OCI-LY3 (cell line): ENCODE results near the gene PBX4.

ENCODE experiments used
- H2AFZ ChIP-seq: fragments of 200-600, 300-600 bp; shearing (Covaris generic); 2 replicates; pipeline ENCODE4 v1.6.0; 2014; ENCODE audit warnings: antibody characterized with exemption, low read depth, low read length
- H3K27ac ChIP-seq: fragments of 200-600, 300-600 bp; sonication (generic); 2 replicates; pipeline ENCODE4 v1.5.1; 2014; ENCODE audit warnings: mild to moderate bottlenecking, low read length, moderate library complexity, mixed read lengths
- H3K27me3 ChIP-seq: fragments of 200-600, 300-600 bp; sonication (generic); 2 replicates; pipeline ENCODE4 v1.6.1; 2014; ENCODE audit warnings: low read depth, low read length, mixed read lengths
- H3K36me3 ChIP-seq: fragments of 200-600, 300-600 bp; sonication (generic); replicated peaks from 2 replicates; pipeline ENCODE3; 2014; ENCODE audit warnings: low read depth, low read length, mixed read lengths
- H3K4me1 ChIP-seq: fragments of 300-600, 200-600 bp; sonication (generic); 2 replicates; pipeline ENCODE4 v1.6.1; 2014; ENCODE audit warnings: low read length, mixed read lengths
- H3K4me2 ChIP-seq: fragments of 200-600, 300-600 bp; sonication (generic); 2 replicates; pipeline ENCODE4 v1.6.1; 2014; ENCODE audit warnings: low read length, mixed read lengths
- H3K4me3 ChIP-seq: fragments of 300-600, 200-600 bp; sonication (generic); 2 replicates; pipeline ENCODE4 v1.5.1; 2014; ENCODE audit warnings: antibody characterized with exemption, mild to moderate bottlenecking, low read length, moderate library complexity
- H3K79me2 ChIP-seq: fragments of 300-600, 200-600 bp; shearing (Covaris generic); 2 replicates; pipeline ENCODE4 v1.6.1; 2014; ENCODE audit warnings: mild to moderate bottlenecking, low read length, mixed read lengths
- H3K9ac ChIP-seq: fragments of 300-600, 200-600 bp; shearing (Covaris generic); 2 replicates; pipeline ENCODE4 v1.6.0; 2014; ENCODE audit warnings: mild to moderate bottlenecking, low read length, moderate library complexity
- H3K9me3 ChIP-seq: fragments of 200-600, 300-600 bp; shearing (Covaris generic); 2 replicates; pipeline ENCODE4 v1.6.1; 2014; ENCODE audit warnings: low read length, mixed read lengths; ENCODE audit not compliant: insufficient read depth
- H4K20me1 ChIP-seq: fragments of 200-600, 300-600 bp; sonication (generic); 2 replicates; pipeline ENCODE4 v1.6.1; 2016; ENCODE audit warnings: low read length, mixed read lengths; ENCODE audit not compliant: insufficient read depth
- CTCF ChIP-seq: fragments of 200-600, 300-600 bp; sonication (generic); IDR thresholded peaks from 2 replicates; pipeline ENCODE4 v1.5.1; 2014; ENCODE audit warnings: antibody characterized with exemption, low read length, low read depth
- EZH2phosphoT487 ChIP-seq: fragments of 200-600 bp; shearing (Covaris generic); IDR thresholded peaks from 2 replicates; pipeline ENCODE4 v1.6.1; 2018; ENCODE audit warnings: antibody characterized with exemption, mixed run types, low read depth

Gene PBX4

GRCh38 chr19:19582471-19582870, 36.0 kb downstream of the PBX4 start:
- no peaks in the 10 kb centered on the region for H3K36me3 ChIP-seq
- no peaks in the 10 kb centered on the region for H4K20me1 ChIP-seq
- no peak overlapping the region for H3K27ac ChIP-seq
- H3K79me2 ChIP-seq, result no peaks in the 10 kb centered on the region
- no peaks in the 10 kb centered on the region for H3K4me1 ChIP-seq
- H2AFZ ChIP-seq, result no peak overlapping the region
- H3K27me3 ChIP-seq, result no peaks in the 10 kb centered on the region
- no peak overlapping the region for H3K4me3 ChIP-seq
- H3K9ac ChIP-seq, result no peak overlapping the region
- no peaks in the 10 kb centered on the region for H3K9me3 ChIP-seq
- no peak for TF ChIP-seq CTCF
- no peak for TF ChIP-seq EZH2phosphoT487
- no peak overlapping the region for H3K4me2 ChIP-seq

GRCh38 chr19:19581391-19581790, 37.1 kb downstream of the PBX4 start:
- H3K9me3 ChIP-seq, result no peaks in the 10 kb centered on the region
- no peaks in the 10 kb centered on the region for H3K79me2 ChIP-seq
- H4K20me1 ChIP-seq, result no peaks in the 10 kb centered on the region
- no peak overlapping the region for H2AFZ ChIP-seq
- TF ChIP-seq CTCF (no peak), EZH2phosphoT487 (no peak)
- no peak overlapping the region for H3K27ac ChIP-seq
- no peak overlapping the region for H3K4me2 ChIP-seq
- H3K27me3 ChIP-seq, result no peaks in the 10 kb centered on the region
- no peaks in the 10 kb centered on the region for H3K4me1 ChIP-seq
- H3K4me3 ChIP-seq, result no peak overlapping the region
- H3K9ac ChIP-seq, result no peak overlapping the region
- no peaks in the 10 kb centered on the region for H3K36me3 ChIP-seq

- TF ChIP-seq EZH2phosphoT487, result no peak
- TF ChIP-seq CTCF, result no peak
- Histone ChIP-seq H2AFZ (no peak overlapping the region), H3K27ac (no peak overlapping the region), H3K4me3 (no peak overlapping the region), H4K20me1 (no peaks in the 10 kb centered on the region), H3K4me2 (no peak overlapping the region), H3K4me1 (no peaks in the 10 kb centered on the region), H3K36me3 (no peaks in the 10 kb centered on the region), H3K9ac (no peak overlapping the region), H3K79me2 (no peaks in the 10 kb centered on the region), H3K9me3 (no peaks in the 10 kb centered on the region), H3K27me3 (no peaks in the 10 kb centered on the region)
Observed at GRCh38 chr19:19580418-19580817, 38.1 kb downstream of the PBX4 start.

GRCh38 chr19:19579533-19580361, 38.7 kb downstream of the PBX4 start:
- H3K36me3 ChIP-seq, result no peaks in the 10 kb centered on the region
- no peaks in the 10 kb centered on the region for H3K27me3 ChIP-seq
- H3K9me3 ChIP-seq, result no peaks in the 10 kb centered on the region
- no peak overlapping the region for H3K4me2 ChIP-seq
- H3K4me1 ChIP-seq, result no peaks in the 10 kb centered on the region
- TF ChIP-seq CTCF (no peak), EZH2phosphoT487 (no peak)
- no peak overlapping the region for H3K27ac ChIP-seq
- no peak overlapping the region for H2AFZ ChIP-seq
- no peaks in the 10 kb centered on the region for H3K79me2 ChIP-seq
- H3K4me3 ChIP-seq, result no peak overlapping the region
- H3K9ac ChIP-seq, result no peak overlapping the region
- H4K20me1 ChIP-seq, result no peaks in the 10 kb centered on the region
